Measurements from ENCODE around the gene PPP1R14C. TPM values are rescaled to one million over a fixed set of nuclear protein-coding genes. Genes with fewer than 3 reads are reported as not detected.

PPP1R14C gene
- total RNA-seq, 1 experiment from 2014 or later: 4.6 TPM

DNA sequence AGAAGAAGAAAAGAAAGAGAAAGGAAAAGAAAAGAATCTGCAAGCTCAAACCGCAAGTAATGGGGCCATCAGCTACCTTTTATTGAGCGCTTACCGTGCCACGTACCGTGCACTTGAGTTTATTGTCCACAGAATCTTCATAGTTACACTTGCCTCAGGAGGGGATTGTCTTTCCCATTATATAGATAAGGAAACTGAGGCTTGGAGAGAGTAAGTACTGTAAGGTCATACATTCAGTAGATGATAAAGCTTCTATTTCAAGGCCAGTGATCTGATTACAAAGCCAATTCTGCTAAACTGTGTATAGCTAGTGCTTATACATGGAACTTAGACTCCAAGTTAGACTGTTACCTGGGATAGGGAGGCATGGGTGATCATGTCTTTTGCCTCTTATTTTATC is 115.5 kb downstream of the PPP1R14C start:
- TF ChIP-seq, protein P1, sequence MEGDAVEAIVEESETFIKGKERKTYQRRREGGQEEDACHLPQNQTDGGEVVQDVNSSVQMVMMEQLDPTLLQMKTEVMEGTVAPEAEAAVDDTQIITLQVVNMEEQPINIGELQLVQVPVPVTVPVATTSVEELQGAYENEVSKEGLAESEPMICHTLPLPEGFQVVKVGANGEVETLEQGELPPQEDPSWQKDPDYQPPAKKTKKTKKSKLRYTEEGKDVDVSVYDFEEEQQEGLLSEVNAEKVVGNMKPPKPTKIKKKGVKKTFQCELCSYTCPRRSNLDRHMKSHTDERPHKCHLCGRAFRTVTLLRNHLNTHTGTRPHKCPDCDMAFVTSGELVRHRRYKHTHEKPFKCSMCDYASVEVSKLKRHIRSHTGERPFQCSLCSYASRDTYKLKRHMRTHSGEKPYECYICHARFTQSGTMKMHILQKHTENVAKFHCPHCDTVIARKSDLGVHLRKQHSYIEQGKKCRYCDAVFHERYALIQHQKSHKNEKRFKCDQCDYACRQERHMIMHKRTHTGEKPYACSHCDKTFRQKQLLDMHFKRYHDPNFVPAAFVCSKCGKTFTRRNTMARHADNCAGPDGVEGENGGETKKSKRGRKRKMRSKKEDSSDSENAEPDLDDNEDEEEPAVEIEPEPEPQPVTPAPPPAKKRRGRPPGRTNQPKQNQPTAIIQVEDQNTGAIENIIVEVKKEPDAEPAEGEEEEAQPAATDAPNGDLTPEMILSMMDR (conservative IDR thresholded peaks at IDR 0.05; ENCODE audit: low read depth, low read length): no peak
- TF ChIP-seq EZH2 (IDR thresholded peaks at IDR 0.05; ENCODE audit: borderline replicate concordance, low read depth, low read length, poor library complexity, severe bottlenecking): no peak
- CTCF ChIA-PET: interaction anchor here (0.5 kb wide), 1 partner anchor 745 kb away, joined by 7 read pairs; no protein-coding TSS in a partner anchor
- no TSS peak for BruUV-seq (replicated peaks)

GRCh38 chr6:150260931-150261330 is 118.1 kb downstream of the PPP1R14C start:
- H3K27ac ChIP-seq (ENCODE audit: low read depth, low read length, poor library complexity, severe bottlenecking): no peak overlapping the region
- ChIA-PET POLR2A (ENCODE audit: low non-redundant PET) (no interaction called here), CTCF (no interaction called here)
- H3K9me3 ChIP-seq (ENCODE audit: low read depth, low read length, poor library complexity, severe bottlenecking): no peaks in the 10 kb centered on the region
- intact Hi-C loops (cut with micrococcal nuclease; ENCODE audit: unreplicated experiment): no loop called here
- H3K36me3 ChIP-seq (ENCODE audit: insufficient read depth, low read length, poor library complexity, severe bottlenecking): no peaks in the 10 kb centered on the region
- TF ChIP-seq EZH2 (IDR thresholded peaks at IDR 0.05; ENCODE audit: borderline replicate concordance, low read depth, low read length, poor library complexity, severe bottlenecking): no peak
- TF ChIP-seq, protein P1 (conservative IDR thresholded peaks at IDR 0.05; ENCODE audit: low read depth, low read length): no peak
- no TSS peak for BruUV-seq (replicated peaks)
- H3K4me3 ChIP-seq (ENCODE audit: low read depth, low read length, poor library complexity, severe bottlenecking): no peak overlapping the region
- H3K27me3 ChIP-seq (replicated peaks; ENCODE audit: insufficient read depth, low read depth, low read length, poor library complexity): no peaks in the 10 kb centered on the region
- no peak for DNase-seq (ENCODE audit: low spot score)
- H3K4me1 ChIP-seq (ENCODE audit: insufficient read depth, low read length, poor library complexity, severe bottlenecking): no peaks in the 10 kb centered on the region

More for the DNA sequence above, 115.5 kb downstream of the PPP1R14C start:
- Histone ChIP-seq H3K4me1 (ENCODE audit: insufficient read depth, low read length, poor library complexity, severe bottlenecking) (no peaks in the 10 kb centered on the region), H3K4me3 (ENCODE audit: low read depth, low read length, poor library complexity, severe bottlenecking) (no peak overlapping the region), H3K27me3 (replicated peaks; ENCODE audit: insufficient read depth, low read depth, low read length, poor library complexity) (no peaks in the 10 kb centered on the region), H3K9me3 (ENCODE audit: low read depth, low read length, poor library complexity, severe bottlenecking) (no peaks in the 10 kb centered on the region), H3K36me3 (ENCODE audit: insufficient read depth, low read length, poor library complexity, severe bottlenecking) (no peaks in the 10 kb centered on the region), H3K27ac (ENCODE audit: low read depth, low read length, poor library complexity, severe bottlenecking) (no peak overlapping the region)
- DNase-seq (ENCODE audit: low spot score): no peak
- POLR2A ChIA-PET (ENCODE audit: low non-redundant PET): no interaction called here
- intact Hi-C loops (cut with micrococcal nuclease; ENCODE audit: unreplicated experiment): no loop called here

DNA sequence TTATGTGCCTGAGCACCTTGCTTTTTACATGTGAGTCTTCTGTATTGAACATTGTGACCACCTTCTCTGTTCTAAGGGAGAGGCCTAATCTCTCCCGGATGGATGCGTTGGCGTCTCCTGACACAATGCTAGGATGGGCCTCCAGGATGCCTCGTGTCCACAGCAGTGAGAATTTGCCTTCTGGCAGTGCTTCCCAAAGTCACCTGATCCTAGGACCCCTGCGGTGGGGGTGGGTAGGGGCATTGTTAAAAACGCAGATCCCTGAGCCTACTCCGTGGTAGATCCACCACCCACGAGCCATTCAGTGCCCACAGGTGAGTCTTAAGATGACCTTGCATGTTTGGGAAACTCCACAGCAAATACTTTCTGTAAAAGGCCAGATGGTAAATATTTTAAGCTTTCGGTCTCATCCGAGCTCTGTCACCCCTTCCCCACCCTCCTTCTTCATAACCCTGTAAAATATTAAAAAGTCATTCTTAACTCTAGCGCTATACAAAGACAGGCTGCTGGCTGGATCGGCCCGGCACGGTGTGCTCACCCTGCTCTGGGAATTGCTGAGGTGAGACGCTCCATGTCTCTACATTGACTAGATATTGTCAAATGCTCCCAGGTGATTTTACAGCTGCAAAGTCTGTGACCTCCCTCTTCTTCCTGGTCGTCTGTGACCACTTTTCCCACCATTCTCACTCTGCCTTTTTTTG is 119.3 kb downstream of the PPP1R14C start:
- TF ChIP-seq EZH2 (IDR thresholded peaks at IDR 0.05; ENCODE audit: borderline replicate concordance, low read depth, low read length, poor library complexity, severe bottlenecking): no peak
- TF ChIP-seq, protein P1 (conservative IDR thresholded peaks at IDR 0.05; ENCODE audit: low read depth, low read length): no peak
- Histone ChIP-seq H3K27ac (ENCODE audit: low read depth, low read length, poor library complexity, severe bottlenecking) (no peak overlapping the region), H3K36me3 (ENCODE audit: insufficient read depth, low read length, poor library complexity, severe bottlenecking) (no peaks in the 10 kb centered on the region), H3K4me3 (ENCODE audit: low read depth, low read length, poor library complexity, severe bottlenecking) (no peak overlapping the region), H3K9me3 (ENCODE audit: low read depth, low read length, poor library complexity, severe bottlenecking) (no peaks in the 10 kb centered on the region), H3K27me3 (replicated peaks; ENCODE audit: insufficient read depth, low read depth, low read length, poor library complexity) (no peaks in the 10 kb centered on the region), H3K4me1 (ENCODE audit: insufficient read depth, low read length, poor library complexity, severe bottlenecking) (no peaks in the 10 kb centered on the region)
- DNase-seq (ENCODE audit: low spot score): no peak
- intact Hi-C loops (cut with micrococcal nuclease; ENCODE audit: unreplicated experiment): no loop called here
- ChIA-PET CTCF (no interaction called here), POLR2A (ENCODE audit: low non-redundant PET) (no interaction called here)
- no TSS peak for BruUV-seq (replicated peaks)

Data from A673 (cell line).